Placental epithelial cell (primary cell): ENCODE results near the gene POU2F3. TPM values are rescaled to one million over a fixed set of nuclear protein-coding genes. Genes with fewer than 3 reads are reported as not detected.

Experiments
- small RNA-seq: library from RNA; depleted of rRNA; stranded (forward); fragments of <200 nt; gene quantifications from one replicate; pipeline ENCODE3, GENCODE V24; 2012
- total RNA-seq: library from RNA; depleted of rRNA; stranded (reverse); fragments of >200 nt; gene quantifications from 2 replicates; pipeline ENCODE4 v1.2.3, GENCODE V29; 2012

The POU2F3 gene
- total RNA-seq, result 0.22 and 0.39 TPM in 2 replicates

GRCh38 chr11:120239713-120240640, at the start of gene POU2F3:
Gene POU2F3, plus strand, starts transcription at chr11:120240140. Its CDS starts 204 bp downstream, at chr11:120240344.

GRCh38 chr11:120210626-120211521, 29.1 kb upstream of the POU2F3 start, which contains the start of gene OAF:
Gene OAF, plus strand, starts transcription at chr11:120211032. Its CDS starts 248 bp downstream, at chr11:120211280.

GRCh38 chr11:120324932-120325810, 85.2 kb downstream of the POU2F3 start, which contains the start of gene TLCD5:
Gene TLCD5, plus strand, starts transcription at chr11:120325299. Its CDS starts 2,143 bp downstream, at chr11:120327442.

GRCh38 chr11:120335908-120336640, 96.1 kb downstream of the POU2F3 start, which contains the start of gene ARHGEF12:
Gene ARHGEF12, plus strand, starts transcription at chr11:120336413. Its CDS starts 831 bp downstream, at chr11:120337244.

Small RNAs within 50 kb of the gene (small RNA-seq; reads per million reads assigned to genes)
- gene RF00100, result 691 reads per million, percentile 99 among the genes with 10 or more reads in this experiment

Other genes with a start within 250 kb of the POU2F3 start
- gene TRIM29, start 102.0 kb upstream of the POU2F3 start, total RNA-seq, result 90.3 and 326 TPM in 2 replicates
- gene OAF, start 29.1 kb upstream of the POU2F3 start, total RNA-seq, result 3.1 and 9.9 TPM in 2 replicates
- gene TLCD5, start 85.2 kb downstream of the POU2F3 start, total RNA-seq, result 4.4 and 5.9 TPM in 2 replicates
- gene ARHGEF12, start 96.3 kb downstream of the POU2F3 start, total RNA-seq, result 57.2 and 74.2 TPM in 2 replicates